OCI-LY7 (cell line): ENCODE measurements around the gene ACBD6.

Source experiments
- EZH2phosphoT487 ChIP-seq: fragments of 200-600 bp; sonication (generic); IDR thresholded peaks from 2 replicates; pipeline ENCODE4 v1.6.1; 2018; ENCODE audit warnings: low read depth, borderline replicate concordance, mild to moderate bottlenecking, mixed run types, antibody characterized with exemption, low read length, moderate library complexity, mixed read lengths
- TF ChIP-seq, protein P1 (sequence below): fragments of 200-600 bp; sonication (generic); conservative IDR thresholded peaks from 2 replicates; pipeline ENCODE4 v1.5.1; 2014; ENCODE audit warnings: mild to moderate bottlenecking, antibody characterized with exemption, low read length, moderate library complexity, mixed read lengths

DNA sequence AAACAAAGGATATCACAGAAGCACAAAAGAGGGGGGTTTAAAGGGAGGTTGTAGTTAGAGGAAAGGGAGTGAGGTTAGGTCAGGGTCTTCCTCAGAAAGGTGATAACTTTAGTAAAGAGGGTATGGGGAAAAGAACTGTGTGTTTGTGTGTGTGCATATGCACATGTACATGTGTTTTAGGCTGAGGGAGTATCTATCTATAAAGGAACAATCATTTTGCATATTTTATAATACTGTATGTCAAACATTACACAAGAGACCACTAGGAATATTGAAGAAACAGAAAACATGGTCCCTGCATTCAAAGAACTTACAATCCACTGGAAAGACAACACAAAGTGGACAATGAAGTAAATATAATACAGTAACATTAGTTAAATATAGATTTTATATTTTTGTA lies 132.2 kb downstream of the ACBD6 start:
- TF ChIP-seq, protein P1, sequence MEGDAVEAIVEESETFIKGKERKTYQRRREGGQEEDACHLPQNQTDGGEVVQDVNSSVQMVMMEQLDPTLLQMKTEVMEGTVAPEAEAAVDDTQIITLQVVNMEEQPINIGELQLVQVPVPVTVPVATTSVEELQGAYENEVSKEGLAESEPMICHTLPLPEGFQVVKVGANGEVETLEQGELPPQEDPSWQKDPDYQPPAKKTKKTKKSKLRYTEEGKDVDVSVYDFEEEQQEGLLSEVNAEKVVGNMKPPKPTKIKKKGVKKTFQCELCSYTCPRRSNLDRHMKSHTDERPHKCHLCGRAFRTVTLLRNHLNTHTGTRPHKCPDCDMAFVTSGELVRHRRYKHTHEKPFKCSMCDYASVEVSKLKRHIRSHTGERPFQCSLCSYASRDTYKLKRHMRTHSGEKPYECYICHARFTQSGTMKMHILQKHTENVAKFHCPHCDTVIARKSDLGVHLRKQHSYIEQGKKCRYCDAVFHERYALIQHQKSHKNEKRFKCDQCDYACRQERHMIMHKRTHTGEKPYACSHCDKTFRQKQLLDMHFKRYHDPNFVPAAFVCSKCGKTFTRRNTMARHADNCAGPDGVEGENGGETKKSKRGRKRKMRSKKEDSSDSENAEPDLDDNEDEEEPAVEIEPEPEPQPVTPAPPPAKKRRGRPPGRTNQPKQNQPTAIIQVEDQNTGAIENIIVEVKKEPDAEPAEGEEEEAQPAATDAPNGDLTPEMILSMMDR: no peak
- TF ChIP-seq EZH2phosphoT487: no peak
